Measurements from ENCODE around the gene NID1.

Gene NID1

GRCh38 chr1:236044341-236044740 is 20.5 kb downstream of the NID1 start:
- DNase-seq (ENCODE audit: extremely low spot score), result no peak
- ChIA-PET CTCF (interaction anchor here (3.1 kb wide), 1 partner anchor 16 kb away, joined by 15 read pairs; no protein-coding TSS in a partner anchor), POLR2A (no interaction called here)
- no peak for TF ChIP-seq CTCF (IDR thresholded peaks at IDR 0.05; ENCODE audit: control extremely low read depth, extremely low read depth, low read depth, missing control alignments)

GRCh38 chr1:236041631-236042618 is 23.0 kb downstream of the NID1 start:
- CTCF ChIA-PET, result interaction anchor here (1.0 to 3.1 kb wide), 2 partner anchors 13 to 70 kb away, joined by 3 to 15 read pairs; no protein-coding TSS in a partner anchor

GRCh38 chr1:236039740-236040685 is 24.9 kb downstream of the NID1 start:
- no peak for DNase-seq (ENCODE audit: extremely low spot score)
- ChIA-PET CTCF (interaction anchor here (1.3 kb wide), 1 partner anchor 26 kb away, joined by 3 read pairs; no protein-coding TSS in a partner anchor), POLR2A (no interaction called here)
- TF ChIP-seq CTCF (IDR thresholded peaks at IDR 0.05; ENCODE audit: control extremely low read depth, extremely low read depth, low read depth, missing control alignments), result no peak

More at GRCh38 chr1:236041631-236042618, 23.0 kb downstream of the NID1 start:
- POLR2A ChIA-PET, result no interaction called here
- TF ChIP-seq CTCF (IDR thresholded peaks at IDR 0.05; ENCODE audit: control extremely low read depth, extremely low read depth, low read depth, missing control alignments), result no peak
- DNase-seq (ENCODE audit: extremely low spot score), result no peak

GRCh38 chr1:236038034-236038433 is 26.9 kb downstream of the NID1 start:
- no peak for TF ChIP-seq CTCF (IDR thresholded peaks at IDR 0.05; ENCODE audit: control extremely low read depth, extremely low read depth, low read depth, missing control alignments)
- ChIA-PET POLR2A (no interaction called here), CTCF (no interaction called here)
- DNase-seq (ENCODE audit: extremely low spot score), result no peak

GRCh38 chr1:236035681-236036101 is 29.2 kb downstream of the NID1 start:
- POLR2A ChIA-PET, result no interaction called here
- no peak for DNase-seq (ENCODE audit: extremely low spot score)
- no peak for TF ChIP-seq CTCF (IDR thresholded peaks at IDR 0.05; ENCODE audit: control extremely low read depth, extremely low read depth, low read depth, missing control alignments)
- CTCF ChIA-PET, result interaction anchor here (1.0 to 1.3 kb wide), 4 partner anchors 28 to 497 kb away, joined by 3 to 6 read pairs (median 3); no protein-coding TSS in a partner anchor

GRCh38 chr1:236033336-236033735 is 31.6 kb downstream of the NID1 start:
- CTCF ChIA-PET, result interaction anchor here (1.3 kb wide), 1 partner anchor 62 kb away, joined by 3 read pairs; no protein-coding TSS in a partner anchor
- POLR2A ChIA-PET, result interaction anchor here (0.6 kb wide), 1 partner anchor 10 kb away, joined by 3 read pairs; no protein-coding TSS in a partner anchor

More at GRCh38 chr1:236033336-236033735, 31.6 kb downstream of the NID1 start:
- DNase-seq (ENCODE audit: extremely low spot score), result no peak
- no peak for TF ChIP-seq CTCF (IDR thresholded peaks at IDR 0.05; ENCODE audit: control extremely low read depth, extremely low read depth, low read depth, missing control alignments)

All from GM10248 (cell line).